ENCODE results near the gene MRPL53. TPM values are rescaled to one million over a fixed set of nuclear protein-coding genes. Genes with fewer than 3 reads are reported as not detected.

Gene MRPL53
- total RNA-seq, 1 experiment from 2014 or later = 102 TPM

- no peaks in the 10 kb centered on the region for H3K9me3 ChIP-seq
- intact Hi-C loops (cut with micrococcal nuclease; ENCODE audit: unreplicated experiment) = loop anchor here (2.0 kb wide), 1 partner anchor 47 kb away; the partner anchor contains the start of gene WBP1
- no peaks in the 10 kb centered on the region for H3K27me3 ChIP-seq (replicated peaks; ENCODE audit: control insufficient read depth, insufficient read depth, low read length)
- no peak overlapping the region for H3K4me3 ChIP-seq (ENCODE audit: low read depth, low read length)
- Mint-ChIP-seq H3K36me3 (ENCODE audit: insufficient read depth, unreplicated experiment) (peaks cover 52% of the 10 kb centered on the region), H3K27me3 (ENCODE audit: insufficient read depth, unreplicated experiment) (no peaks in the 10 kb centered on the region), H3K4me1 (ENCODE audit: low read depth, unreplicated experiment) (peaks cover 41% of the 10 kb centered on the region), H3K9me3 (ENCODE audit: unreplicated experiment) (no peaks in the 10 kb centered on the region), H3K27ac (ENCODE audit: unreplicated experiment) (peak overlapping the region; percentile 87), H3K4me3 (ENCODE audit: unreplicated experiment) (peak overlapping the region; percentile 94)
- H3K4me1 ChIP-seq = peaks cover 42% of the 10 kb centered on the region
- no peak for DNase-seq
- CTCF ChIA-PET = interaction anchor here (1.7 to 1.8 kb wide), 3 partner anchors 17 to 82 kb away, joined by 7 read pairs; partner anchors contain the start of genes AUP1 and HTRA2
- BruUV-seq (replicated peaks) = no TSS peak
- TF ChIP-seq, protein P1, sequence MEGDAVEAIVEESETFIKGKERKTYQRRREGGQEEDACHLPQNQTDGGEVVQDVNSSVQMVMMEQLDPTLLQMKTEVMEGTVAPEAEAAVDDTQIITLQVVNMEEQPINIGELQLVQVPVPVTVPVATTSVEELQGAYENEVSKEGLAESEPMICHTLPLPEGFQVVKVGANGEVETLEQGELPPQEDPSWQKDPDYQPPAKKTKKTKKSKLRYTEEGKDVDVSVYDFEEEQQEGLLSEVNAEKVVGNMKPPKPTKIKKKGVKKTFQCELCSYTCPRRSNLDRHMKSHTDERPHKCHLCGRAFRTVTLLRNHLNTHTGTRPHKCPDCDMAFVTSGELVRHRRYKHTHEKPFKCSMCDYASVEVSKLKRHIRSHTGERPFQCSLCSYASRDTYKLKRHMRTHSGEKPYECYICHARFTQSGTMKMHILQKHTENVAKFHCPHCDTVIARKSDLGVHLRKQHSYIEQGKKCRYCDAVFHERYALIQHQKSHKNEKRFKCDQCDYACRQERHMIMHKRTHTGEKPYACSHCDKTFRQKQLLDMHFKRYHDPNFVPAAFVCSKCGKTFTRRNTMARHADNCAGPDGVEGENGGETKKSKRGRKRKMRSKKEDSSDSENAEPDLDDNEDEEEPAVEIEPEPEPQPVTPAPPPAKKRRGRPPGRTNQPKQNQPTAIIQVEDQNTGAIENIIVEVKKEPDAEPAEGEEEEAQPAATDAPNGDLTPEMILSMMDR (IDR thresholded peaks at IDR 0.05; ENCODE audit: insufficient read depth in 1 of 2, low read depth in 1 of 2, low read length in 1 of 2, severe bottlenecking in 1 of 2, unreplicated experiment in 1 of 2) = no peak
- 0 out of 2 replicates have a peak, but pooled peaks cover 2% of the 10 kb centered on the region for H3K36me3 ChIP-seq (ENCODE audit: control insufficient read depth, insufficient read depth, low read length)
- POLR2A ChIA-PET = no interaction called here
Observed at GRCh38 chr2:74505448-74506246, 33.2 kb upstream of the MRPL53 start.

DNA sequence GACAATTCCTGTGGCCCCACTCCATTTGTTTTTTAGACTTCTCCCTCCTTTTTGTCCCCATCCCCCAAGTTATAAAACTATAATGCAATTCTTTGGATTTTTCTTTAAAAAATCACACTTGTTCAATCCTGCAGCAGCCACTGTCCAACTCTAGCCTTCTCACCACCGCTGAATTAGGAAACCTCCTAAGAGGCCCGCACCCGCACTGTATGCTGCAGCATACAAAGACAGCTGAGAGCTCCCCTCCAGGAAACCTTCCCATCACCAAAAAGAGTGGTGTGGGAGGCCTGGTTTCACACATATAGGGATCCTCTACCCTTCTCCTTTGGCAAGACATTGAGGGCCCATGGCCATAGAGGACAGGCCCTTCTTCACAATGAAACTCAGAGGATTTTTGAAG is 32.1 kb upstream of the MRPL53 start:
- H3K27me3 Mint-ChIP-seq (ENCODE audit: insufficient read depth, unreplicated experiment) = no peaks in the 10 kb centered on the region
- H3K9me3 Mint-ChIP-seq (ENCODE audit: unreplicated experiment) = no peaks in the 10 kb centered on the region
- peak overlapping the region; percentile 87 for H3K27ac Mint-ChIP-seq (ENCODE audit: unreplicated experiment)
- no peak overlapping the region for H3K4me3 ChIP-seq (ENCODE audit: low read depth, low read length)
- DNase-seq = no peak
- peaks cover 41% of the 10 kb centered on the region for H3K4me1 Mint-ChIP-seq (ENCODE audit: low read depth, unreplicated experiment)
- intact Hi-C loops (cut with micrococcal nuclease; ENCODE audit: unreplicated experiment) = no loop called here
- no peaks in the 10 kb centered on the region for H3K9me3 ChIP-seq
- peaks cover 52% of the 10 kb centered on the region for H3K4me1 ChIP-seq
- H3K36me3 Mint-ChIP-seq (ENCODE audit: insufficient read depth, unreplicated experiment) = peaks cover 53% of the 10 kb centered on the region
- CTCF ChIA-PET = interaction anchor here (1.0 to 1.8 kb wide), 3 partner anchors 10 to 24 kb away, joined by 3 to 6 read pairs (median 3); partner anchors contain the start of genes CCDC142, TLX2 and TTC31
- POLR2A ChIA-PET = interaction anchor here (0.9 to 1.2 kb wide), 2 partner anchors 25 to 64 kb away, joined by 3 to 4 read pairs; partner anchors contain the start of genes AUP1 and HTRA2
- no peaks in the 10 kb centered on the region for H3K27me3 ChIP-seq (replicated peaks; ENCODE audit: control insufficient read depth, insufficient read depth, low read length)
- TF ChIP-seq, protein P1 (IDR thresholded peaks at IDR 0.05; ENCODE audit: insufficient read depth in 1 of 2, low read depth in 1 of 2, low read length in 1 of 2, severe bottlenecking in 1 of 2, unreplicated experiment in 1 of 2) = no peak
- 0 out of 2 replicates have a peak, but pooled peaks cover 2% of the 10 kb centered on the region for H3K36me3 ChIP-seq (ENCODE audit: control insufficient read depth, insufficient read depth, low read length)
- peak overlapping the region; percentile 94 for H3K4me3 Mint-ChIP-seq (ENCODE audit: unreplicated experiment)
- TSS peak; percentile 25 for BruUV-seq (replicated peaks)

All from Caco-2 (cell line).